GM12801 (cell line): ENCODE data around the gene UNC5CL.

Experiments
- TF ChIP-seq, protein P1 (sequence below): IDR thresholded peaks from one replicate; pipeline ENCODE4 v1.5.1; 2011; ENCODE audit warnings: control low read depth; ENCODE audit not compliant: insufficient read length; ENCODE audit errors: extremely low read depth

Gene UNC5CL

DNA sequence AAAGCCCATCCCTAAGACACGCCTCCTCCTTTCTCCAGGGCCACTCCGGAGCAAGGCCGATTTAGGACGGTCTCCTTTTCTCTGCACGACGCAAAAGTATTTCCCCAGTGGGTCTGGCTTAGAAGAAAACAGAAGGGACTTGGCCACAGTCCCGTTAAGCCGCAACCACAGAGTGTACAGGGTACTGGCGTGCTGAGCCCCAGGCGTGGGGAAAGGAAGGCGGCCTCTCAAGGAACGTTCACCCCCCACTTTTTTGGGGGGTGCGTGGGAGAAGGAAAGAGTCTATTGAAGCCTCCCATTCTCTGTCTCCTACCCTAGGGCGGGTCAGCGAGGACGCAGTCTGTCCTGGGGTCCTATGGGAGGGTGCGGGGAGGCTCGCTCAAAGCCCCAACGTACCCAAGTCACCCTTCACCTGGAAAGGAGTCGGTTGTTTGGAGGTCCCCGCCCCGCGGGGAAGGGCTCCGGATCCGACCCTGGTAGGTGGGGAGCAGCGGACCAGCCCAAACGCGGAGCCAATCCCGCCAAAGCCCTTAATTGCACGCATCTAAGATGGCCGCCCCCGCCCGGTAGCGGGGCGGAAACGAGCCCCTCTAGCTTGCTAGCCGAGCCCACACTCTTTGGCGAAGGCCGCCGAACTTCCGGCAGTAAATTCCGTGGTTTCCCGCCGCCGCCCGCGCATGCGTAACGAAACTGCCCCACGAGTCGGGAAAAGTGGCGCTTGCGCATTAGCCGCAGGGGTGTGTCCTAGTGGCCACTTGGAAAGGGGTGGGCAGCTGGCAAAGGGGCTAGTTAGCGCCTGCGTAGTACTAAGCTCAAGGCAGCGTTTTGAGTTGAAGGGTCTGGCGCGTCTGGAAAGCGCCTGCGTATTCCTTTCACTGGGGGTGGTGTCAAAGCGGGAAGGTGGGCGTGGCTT is 33.2 kb upstream of the UNC5CL start, which contains the start of gene OARD1:
TSS of gene OARD1 (minus strand) at position 434 of the 913 bp plus-strand sequence. CDS start 722 bp downstream, outside the sequence.
- TF ChIP-seq, protein P1, sequence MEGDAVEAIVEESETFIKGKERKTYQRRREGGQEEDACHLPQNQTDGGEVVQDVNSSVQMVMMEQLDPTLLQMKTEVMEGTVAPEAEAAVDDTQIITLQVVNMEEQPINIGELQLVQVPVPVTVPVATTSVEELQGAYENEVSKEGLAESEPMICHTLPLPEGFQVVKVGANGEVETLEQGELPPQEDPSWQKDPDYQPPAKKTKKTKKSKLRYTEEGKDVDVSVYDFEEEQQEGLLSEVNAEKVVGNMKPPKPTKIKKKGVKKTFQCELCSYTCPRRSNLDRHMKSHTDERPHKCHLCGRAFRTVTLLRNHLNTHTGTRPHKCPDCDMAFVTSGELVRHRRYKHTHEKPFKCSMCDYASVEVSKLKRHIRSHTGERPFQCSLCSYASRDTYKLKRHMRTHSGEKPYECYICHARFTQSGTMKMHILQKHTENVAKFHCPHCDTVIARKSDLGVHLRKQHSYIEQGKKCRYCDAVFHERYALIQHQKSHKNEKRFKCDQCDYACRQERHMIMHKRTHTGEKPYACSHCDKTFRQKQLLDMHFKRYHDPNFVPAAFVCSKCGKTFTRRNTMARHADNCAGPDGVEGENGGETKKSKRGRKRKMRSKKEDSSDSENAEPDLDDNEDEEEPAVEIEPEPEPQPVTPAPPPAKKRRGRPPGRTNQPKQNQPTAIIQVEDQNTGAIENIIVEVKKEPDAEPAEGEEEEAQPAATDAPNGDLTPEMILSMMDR, result no peak

GRCh38 chr6:41071501-41071922 is 32.5 kb upstream of the UNC5CL start:
- TF ChIP-seq, protein P1, result no peak

GRCh38 chr6:41066867-41067304 is 27.9 kb upstream of the UNC5CL start:
- TF ChIP-seq, protein P1, result no peak

DNA sequence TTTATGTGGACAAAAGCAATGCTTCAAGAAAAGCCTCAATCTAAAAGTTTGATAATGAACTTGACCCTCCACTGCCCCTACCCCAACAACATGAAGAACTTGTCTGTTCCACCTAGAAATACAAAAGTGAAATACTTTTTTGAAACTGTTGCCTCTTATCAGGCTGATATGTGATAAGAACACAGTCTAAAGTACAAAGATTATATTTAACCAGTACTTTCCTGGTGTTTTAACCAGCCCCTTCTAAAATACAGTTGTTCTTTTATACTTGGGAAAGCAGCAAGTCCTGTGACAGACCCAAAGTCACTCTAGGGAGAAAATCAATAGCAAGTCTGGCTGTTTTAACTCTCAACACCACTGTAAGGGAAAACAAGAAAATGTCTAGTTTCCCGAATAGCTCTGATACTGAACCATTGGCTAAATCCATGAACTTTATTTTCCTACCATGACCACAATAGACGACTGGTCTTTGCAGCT is 26.6 kb upstream of the UNC5CL start:
- TF ChIP-seq, protein P1, result no peak

DNA sequence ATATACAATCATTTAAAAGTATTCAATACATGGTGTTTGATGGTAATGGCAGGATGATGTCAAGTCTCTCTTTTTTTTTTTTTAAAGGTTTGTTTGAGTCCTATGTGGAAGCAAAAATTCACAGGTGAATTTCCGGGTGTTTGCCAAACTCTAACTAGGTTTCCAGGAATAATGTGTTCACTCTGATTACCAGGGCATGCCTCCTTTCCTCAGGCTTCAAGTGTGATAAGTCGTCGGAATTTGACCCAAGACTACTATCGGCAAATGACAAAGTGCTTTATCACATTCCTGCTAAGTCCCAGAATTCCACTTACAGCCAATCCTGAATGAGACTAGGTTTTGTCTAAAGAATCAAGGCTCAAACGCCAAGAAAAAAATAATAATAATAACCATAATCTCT is 25.8 kb upstream of the UNC5CL start:
- TF ChIP-seq, protein P1, result no peak

DNA sequence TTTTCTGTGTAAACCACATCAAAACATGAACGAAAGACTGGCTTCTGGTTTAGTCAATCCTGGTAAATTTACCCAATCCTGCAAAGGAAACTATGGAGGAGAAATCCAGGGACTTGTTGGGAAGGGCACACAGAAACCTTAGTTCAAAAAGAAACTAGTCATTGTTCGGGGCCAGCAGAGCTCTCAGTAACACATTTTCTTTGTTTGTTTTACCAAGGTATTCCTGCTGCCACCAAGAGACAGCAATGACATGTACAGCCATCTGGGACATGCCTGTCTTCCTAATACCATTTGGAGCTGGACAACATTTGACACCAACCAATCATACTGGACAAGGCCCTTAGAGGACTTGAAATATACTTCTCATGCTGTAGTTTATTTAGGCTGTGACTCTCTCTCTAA is 24.9 kb upstream of the UNC5CL start:
- TF ChIP-seq, protein P1, result no peak

GRCh38 chr6:41062056-41062455 is 23.0 kb upstream of the UNC5CL start:
- TF ChIP-seq, protein P1, result no peak
